Embryonic facial prominence (tissue), 1 donor: ENCODE results near the gene UMAD1.
"Not testable (repeated sequence)": the region's sequence is repeated elsewhere in the genome, so short reads cannot be mapped to it uniquely, and the experiment has no call there.

ENCODE experiments used
- DNase-seq: peaks from one replicate; pipeline ENCODE4 v3.0.0-alpha.2; 2016; ENCODE audit errors: extremely low spot score

UMAD1 gene

GRCh38 chr7:7652798-7653540, 12.4 kb downstream of the UMAD1 start:
- no peak for DNase-seq

- DNase-seq, result no peak
Measured at GRCh38 chr7:7653593-7654187, 13.1 kb downstream of the UMAD1 start.

- DNase-seq, result no peak
Measured at GRCh38 chr7:7654964-7655715, 14.6 kb downstream of the UMAD1 start.

- not testable (repeated sequence) for DNase-seq
Measured at GRCh38 chr7:7656459-7656858, 15.9 kb downstream of the UMAD1 start.

- DNase-seq, result no peak
Measured at GRCh38 chr7:7662527-7662926, 22.0 kb downstream of the UMAD1 start.

- no peak for DNase-seq
Measured at GRCh38 chr7:7664291-7664690, 23.7 kb downstream of the UMAD1 start.

- DNase-seq, result no peak
Measured at GRCh38 chr7:7665031-7665430, 24.5 kb downstream of the UMAD1 start.

GRCh38 chr7:7667187-7667586, 26.6 kb downstream of the UMAD1 start:
- no peak for DNase-seq

GRCh38 chr7:7668706-7669105, 28.2 kb downstream of the UMAD1 start:
- DNase-seq, result no peak

GRCh38 chr7:7670490-7670889, 29.9 kb downstream of the UMAD1 start:
- DNase-seq, result no peak

- no peak for DNase-seq
Measured at GRCh38 chr7:7671361-7671760, 30.8 kb downstream of the UMAD1 start.

- DNase-seq, result no peak
Measured at GRCh38 chr7:7672545-7673239, 32.1 kb downstream of the UMAD1 start.

GRCh38 chr7:7673240-7673550, 32.6 kb downstream of the UMAD1 start:
- DNase-seq, result no peak

- no peak for DNase-seq
Measured at GRCh38 chr7:7675686-7676085, 35.1 kb downstream of the UMAD1 start.

GRCh38 chr7:7679640-7680039, 39.1 kb downstream of the UMAD1 start:
- DNase-seq, result not testable (repeated sequence)

- no peak for DNase-seq
Measured at GRCh38 chr7:7681191-7681935, 40.8 kb downstream of the UMAD1 start.

- no peak for DNase-seq
Measured at GRCh38 chr7:7681936-7682329, 41.4 kb downstream of the UMAD1 start.

GRCh38 chr7:7682861-7683260, 42.3 kb downstream of the UMAD1 start:
- DNase-seq, result no peak

- DNase-seq, result no peak
Measured at GRCh38 chr7:7686811-7687508, 46.4 kb downstream of the UMAD1 start.

GRCh38 chr7:7687800-7688199, 47.2 kb downstream of the UMAD1 start:
- DNase-seq, result no peak

- no peak for DNase-seq
Measured at GRCh38 chr7:7688310-7688709, 47.8 kb downstream of the UMAD1 start.
